Measurements from ENCODE around the gene ZMIZ2.
"Not testable (repeated sequence)": the region's sequence is repeated elsewhere in the genome, so short reads cannot be mapped to it uniquely, and the experiment has no call there.

ZMIZ2 gene, protein sequence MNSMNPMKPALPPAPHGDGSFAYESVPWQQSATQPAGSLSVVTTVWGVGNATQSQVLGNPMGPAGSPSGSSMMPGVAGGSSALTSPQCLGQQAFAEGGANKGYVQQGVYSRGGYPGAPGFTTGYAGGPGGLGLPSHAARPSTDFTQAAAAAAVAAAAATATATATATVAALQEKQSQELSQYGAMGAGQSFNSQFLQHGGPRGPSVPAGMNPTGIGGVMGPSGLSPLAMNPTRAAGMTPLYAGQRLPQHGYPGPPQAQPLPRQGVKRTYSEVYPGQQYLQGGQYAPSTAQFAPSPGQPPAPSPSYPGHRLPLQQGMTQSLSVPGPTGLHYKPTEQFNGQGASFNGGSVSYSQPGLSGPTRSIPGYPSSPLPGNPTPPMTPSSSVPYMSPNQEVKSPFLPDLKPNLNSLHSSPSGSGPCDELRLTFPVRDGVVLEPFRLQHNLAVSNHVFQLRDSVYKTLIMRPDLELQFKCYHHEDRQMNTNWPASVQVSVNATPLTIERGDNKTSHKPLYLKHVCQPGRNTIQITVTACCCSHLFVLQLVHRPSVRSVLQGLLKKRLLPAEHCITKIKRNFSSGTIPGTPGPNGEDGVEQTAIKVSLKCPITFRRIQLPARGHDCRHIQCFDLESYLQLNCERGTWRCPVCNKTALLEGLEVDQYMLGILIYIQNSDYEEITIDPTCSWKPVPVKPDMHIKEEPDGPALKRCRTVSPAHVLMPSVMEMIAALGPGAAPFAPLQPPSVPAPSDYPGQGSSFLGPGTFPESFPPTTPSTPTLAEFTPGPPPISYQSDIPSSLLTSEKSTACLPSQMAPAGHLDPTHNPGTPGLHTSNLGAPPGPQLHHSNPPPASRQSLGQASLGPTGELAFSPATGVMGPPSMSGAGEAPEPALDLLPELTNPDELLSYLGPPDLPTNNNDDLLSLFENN

DNA sequence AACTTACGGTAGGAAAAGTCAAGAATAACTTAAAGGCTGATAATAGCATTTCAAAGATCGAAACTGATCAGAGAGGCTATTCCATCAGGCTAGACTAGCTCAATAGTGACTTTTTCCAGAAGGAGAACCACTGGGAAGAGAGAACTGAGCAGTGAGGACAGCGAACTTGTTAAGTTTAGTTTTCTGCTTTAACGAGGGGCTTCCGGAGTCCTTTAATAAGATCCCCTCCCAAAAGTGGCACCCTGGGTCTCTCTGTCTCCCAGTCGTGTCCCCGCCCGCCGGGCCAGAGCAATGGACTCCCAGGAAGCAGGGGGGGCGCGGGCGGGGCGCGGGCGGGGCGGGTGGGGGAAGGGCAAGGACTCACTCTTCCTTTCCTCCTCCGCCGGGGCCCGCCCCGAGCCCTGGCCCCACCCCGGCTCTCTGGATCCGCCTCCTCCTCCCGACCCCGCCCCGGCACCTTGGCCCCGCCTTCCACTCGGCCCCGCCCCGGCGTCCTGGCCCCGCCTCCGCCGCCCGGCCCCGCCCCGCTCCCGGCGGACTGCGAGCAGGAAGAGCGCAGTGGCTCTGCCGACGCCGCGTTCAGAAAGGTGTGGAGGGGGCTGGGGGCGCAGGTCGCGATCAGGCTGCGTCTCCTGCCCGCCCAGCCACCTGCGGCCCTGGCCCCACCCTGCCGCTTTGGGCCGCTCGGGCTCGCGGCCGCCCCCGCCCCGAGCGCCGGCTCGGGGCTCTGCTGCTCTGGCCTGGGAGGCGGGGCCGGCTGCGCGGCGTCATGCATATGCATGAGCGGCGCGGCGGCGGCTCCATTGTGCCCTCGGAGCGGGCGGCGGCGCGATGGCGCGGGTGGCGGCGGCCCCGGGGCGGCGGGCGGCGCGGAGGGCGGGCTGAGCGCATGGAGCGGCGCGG, at the start of gene ZMIZ2:
ZMIZ2 (plus strand) TSS at position 803 of the 903 bp plus-strand sequence. CDS start 7,403 bp downstream, outside the sequence.
- peak; percentile 92 to 95 for DNase-seq

- DNase-seq: not testable (repeated sequence)
Observed at GRCh38 chr7:44699598-44699997, 49.0 kb upstream of the ZMIZ2 start.

- DNase-seq: no peak
Observed at GRCh38 chr7:44700322-44700721, 48.3 kb upstream of the ZMIZ2 start.

- not testable (repeated sequence) for DNase-seq
Observed at GRCh38 chr7:44703391-44703790, 45.3 kb upstream of the ZMIZ2 start.

DNA sequence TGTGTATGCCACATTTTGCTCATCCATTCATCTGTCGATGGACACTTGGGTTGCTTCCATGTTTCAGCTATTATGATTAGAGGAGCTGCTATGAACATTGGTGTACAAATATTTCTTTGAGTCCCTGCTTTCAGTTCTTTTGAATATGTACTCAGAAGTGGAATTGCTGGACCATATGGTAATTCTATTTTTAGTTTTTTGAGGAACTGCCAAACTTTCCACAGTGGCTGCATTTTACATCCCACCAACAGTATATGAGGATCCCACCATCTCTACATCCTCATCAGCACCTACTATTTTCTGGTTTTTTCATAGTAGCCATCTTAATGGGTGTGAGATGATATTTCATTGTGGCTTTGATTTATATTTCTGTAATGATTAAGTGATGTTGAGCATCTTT, 44.7 kb upstream of the ZMIZ2 start:
- DNase-seq: no peak

GRCh38 chr7:44705434-44705833, 43.2 kb upstream of the ZMIZ2 start:
- no peak for DNase-seq

DNA sequence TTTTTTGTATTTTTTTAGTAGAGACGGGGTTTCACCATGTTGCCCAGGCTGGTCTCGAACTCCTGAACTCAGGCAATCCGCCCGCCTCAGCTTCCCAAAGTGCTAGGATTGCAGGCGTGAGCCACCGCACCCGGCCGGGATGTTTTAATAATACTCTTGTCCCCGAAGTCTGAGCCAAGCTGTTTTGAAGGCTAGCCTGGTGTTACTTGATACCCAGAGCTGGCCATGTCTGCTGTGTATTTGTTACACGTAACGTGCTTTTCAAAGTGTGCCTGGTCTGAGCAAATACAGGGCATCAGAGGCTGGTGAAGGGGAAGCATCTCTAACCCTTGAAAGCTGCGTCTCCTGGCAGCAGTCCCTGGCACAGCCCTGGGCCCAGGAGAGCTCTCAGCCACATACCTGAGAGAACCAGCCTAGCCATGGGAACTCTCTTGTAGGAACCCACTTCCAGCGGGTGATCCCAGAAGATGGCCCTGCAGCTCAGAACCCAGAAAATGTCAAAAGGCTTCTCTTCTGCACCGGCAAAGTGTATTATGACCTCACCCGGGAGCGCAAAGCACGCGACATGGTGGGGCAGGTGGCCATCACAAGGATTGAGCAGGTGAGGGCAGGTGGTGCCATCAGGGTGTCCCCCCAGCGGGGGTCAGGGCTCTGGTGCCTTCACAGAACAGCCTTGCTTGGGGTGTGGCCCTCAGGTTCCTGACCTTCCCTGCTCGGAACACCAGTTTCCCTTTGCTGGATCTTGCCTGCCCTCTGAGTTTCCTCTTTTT, 41.7 kb upstream of the ZMIZ2 start:
- DNase-seq: no peak

GRCh38 chr7:44707558-44708230, 41.0 kb upstream of the ZMIZ2 start:
- no peak for DNase-seq

DNA sequence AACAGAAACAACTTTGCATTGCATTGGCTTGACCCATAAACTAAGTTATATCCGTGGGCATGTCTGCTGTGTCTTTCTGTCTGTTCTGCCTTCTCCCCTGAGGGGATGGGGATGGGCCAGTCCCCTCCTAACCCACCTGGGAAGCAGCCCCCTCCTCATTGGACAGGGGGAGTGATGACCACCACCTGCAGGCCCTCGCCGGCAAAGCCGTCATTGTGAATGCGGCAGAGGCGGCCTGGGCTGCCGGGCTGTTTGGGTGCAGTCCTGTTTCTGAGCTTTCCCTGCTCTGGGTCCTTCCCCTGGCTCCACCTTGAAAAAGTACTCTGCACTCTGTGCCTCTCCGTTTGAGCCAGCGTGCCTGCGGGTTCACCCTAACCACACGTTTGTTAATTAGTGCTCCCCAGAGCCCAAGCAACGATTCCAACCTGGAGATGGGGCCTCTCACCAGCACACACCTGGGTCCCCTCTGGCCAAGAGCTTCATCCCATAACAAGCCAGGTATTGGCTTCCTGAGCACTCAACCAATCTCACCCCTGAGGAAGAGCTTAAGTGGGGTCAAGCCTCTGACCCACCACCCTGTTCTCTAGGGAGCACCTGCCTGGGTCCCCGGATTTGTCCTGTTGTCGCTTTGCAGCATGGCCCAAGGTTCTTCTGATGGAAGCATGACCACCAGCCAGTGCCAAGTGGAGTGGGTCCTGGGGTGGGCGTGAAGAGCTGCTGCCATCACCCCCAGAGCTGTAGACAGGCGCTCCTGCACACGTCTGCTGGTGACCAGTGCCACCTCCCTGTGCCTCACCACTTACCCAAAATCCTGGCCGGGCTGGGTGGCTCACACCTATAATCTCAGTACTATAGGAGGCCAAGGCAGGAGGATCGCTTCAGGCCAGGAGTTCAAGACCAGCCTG, 39.4 kb upstream of the ZMIZ2 start:
- no peak for DNase-seq

- no peak for DNase-seq
Observed at GRCh38 chr7:44709945-44710596, 38.6 kb upstream of the ZMIZ2 start.

- DNase-seq: no peak
Observed at GRCh38 chr7:44711528-44711927, 37.1 kb upstream of the ZMIZ2 start.

DNA sequence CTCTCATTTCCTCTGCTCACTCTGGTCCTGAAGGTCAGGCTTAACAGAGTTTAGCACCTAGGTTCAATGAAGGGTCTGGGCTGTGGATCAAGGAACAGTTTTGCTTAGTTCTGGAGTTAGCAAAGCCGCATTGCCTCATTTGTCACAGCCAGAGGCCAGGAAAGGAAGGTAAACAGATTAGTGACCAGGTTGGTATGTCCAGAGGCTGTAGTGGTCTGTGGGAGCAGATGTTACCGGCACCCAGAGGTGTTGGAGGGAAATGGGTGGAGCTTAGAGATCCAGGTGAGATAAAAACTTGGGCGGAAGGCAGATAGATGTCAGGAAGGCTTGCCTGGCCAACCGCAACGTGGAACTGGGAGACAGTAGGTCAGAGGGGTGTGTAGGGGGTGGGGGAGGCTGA, 36.6 kb upstream of the ZMIZ2 start:
- DNase-seq: no peak

GRCh38 chr7:44713141-44713540, 35.5 kb upstream of the ZMIZ2 start:
- no peak for DNase-seq

DNA sequence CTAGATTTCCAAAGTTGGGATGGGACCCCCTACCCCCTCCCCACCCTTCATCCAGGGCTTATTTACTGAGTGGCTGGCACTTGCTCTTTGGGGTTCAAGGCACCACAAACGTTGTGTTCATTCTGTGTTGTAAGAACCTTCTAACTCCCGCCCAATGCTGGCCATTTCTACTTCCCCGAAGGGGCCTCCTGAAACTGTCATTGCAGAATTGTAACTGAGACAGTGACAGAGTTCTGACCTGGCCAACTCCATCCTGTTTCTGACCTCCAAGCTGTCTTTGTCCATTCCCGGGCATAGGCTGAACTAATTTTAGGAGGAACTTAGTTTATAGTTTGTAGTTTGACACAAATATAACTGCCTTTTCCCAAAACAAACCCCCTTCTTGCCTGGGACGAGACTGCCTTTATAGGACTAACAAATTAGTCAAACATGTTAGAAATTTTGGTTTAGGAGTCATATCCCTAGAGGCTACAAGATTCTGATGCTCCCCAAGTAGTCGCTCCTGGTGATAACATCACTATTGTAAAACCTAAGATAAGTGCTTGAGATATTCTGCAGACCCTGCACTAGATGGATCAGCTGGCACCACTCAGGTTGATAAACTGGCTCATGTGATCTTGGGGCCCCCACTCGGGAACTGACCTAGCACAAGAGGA, 34.8 kb upstream of the ZMIZ2 start:
- no peak for DNase-seq

GRCh38 chr7:44716205-44716604, 32.4 kb upstream of the ZMIZ2 start:
- no peak for DNase-seq

DNA sequence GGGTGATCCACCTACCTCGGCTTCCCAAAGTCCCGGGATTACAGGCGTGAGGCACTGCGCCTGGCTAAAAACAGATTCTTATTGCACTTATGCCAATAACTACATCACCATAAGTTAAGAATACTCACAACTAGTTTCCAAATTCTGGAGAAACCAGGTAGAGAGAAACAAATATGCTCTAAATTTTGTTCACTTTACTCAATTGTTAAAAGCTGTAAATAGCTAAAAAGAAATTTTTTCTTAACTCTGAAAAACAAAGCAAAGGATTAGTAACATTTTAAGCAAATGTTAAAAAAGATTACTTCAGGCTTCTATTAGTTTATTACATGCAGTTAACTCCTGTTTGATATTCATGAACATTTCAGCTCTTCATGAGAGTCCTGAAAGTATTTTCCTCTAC, 28.3 kb upstream of the ZMIZ2 start:
- no peak for DNase-seq

- DNase-seq: no peak
Observed at GRCh38 chr7:44724276-44724675, 24.4 kb upstream of the ZMIZ2 start.

GRCh38 chr7:44726250-44726649, 22.4 kb upstream of the ZMIZ2 start:
- not testable (repeated sequence) for DNase-seq
